GM23248 (cell line): ENCODE data around the gene UBE3D.

Experiments used
- EZH2 ChIP-seq: fragments of 200-600 bp; sonication (generic); IDR thresholded peaks from 2 replicates; pipeline ENCODE4 v1.6.1; 2018; ENCODE audit warnings: antibody characterized with exemption, mild to moderate bottlenecking; ENCODE audit not compliant: insufficient read depth, poor library complexity, severe bottlenecking
- EZH2phosphoT487 ChIP-seq: fragments of 200-600 bp; sonication (generic); IDR thresholded peaks from 2 replicates; pipeline ENCODE4 v1.6.1; 2018; ENCODE audit warnings: antibody characterized with exemption, moderate library complexity, mild to moderate bottlenecking, low read depth; ENCODE audit not compliant: insufficient read depth

- no peak for TF ChIP-seq EZH2
- no peak for TF ChIP-seq EZH2phosphoT487
Measured at GRCh38 chr6:82995066-82995465, 70.6 kb downstream of the UBE3D start.
